H9 (cell line): Measurements from ENCODE around the gene CYRIA. TPM values are rescaled to one million over a fixed set of nuclear protein-coding genes. Genes with fewer than 3 reads are reported as not detected.

Experiments used
- DNase-seq: peaks from one replicate; pipeline ENCODE4 v3.0.0-alpha.2; 2017
- H2AFZ ChIP-seq: one replicate; pipeline ENCODE4 v1.6.1; 2013; ENCODE audit warnings: mild to moderate bottlenecking, low read length, control low read depth, moderate library complexity
- H2AK5ac ChIP-seq: 2 replicates; pipeline ENCODE4 v1.6.1; 2013; ENCODE audit warnings: low read length, control low read depth, mixed read lengths; ENCODE audit not compliant: insufficient read length
- H2BK120ac ChIP-seq: one replicate; pipeline ENCODE4 v1.6.1; 2013; ENCODE audit warnings: low read depth, mild to moderate bottlenecking, low read length, control low read depth, inconsistent platforms; ENCODE audit not compliant: poor library complexity, severe bottlenecking
- H2BK12ac ChIP-seq: 2 replicates; pipeline ENCODE4 v1.6.1; 2013; ENCODE audit warnings: low read length, control low read depth, mixed read lengths, low read depth; ENCODE audit not compliant: insufficient read length
- H2BK15ac ChIP-seq: 2 replicates; pipeline ENCODE4 v1.6.1; 2013; ENCODE audit warnings: low read depth, low read length, control low read depth
- H2BK20ac ChIP-seq: one replicate; pipeline ENCODE4 v1.6.1; 2013; ENCODE audit warnings: low read depth, mild to moderate bottlenecking, low read length, control low read depth, inconsistent platforms; ENCODE audit not compliant: poor library complexity, severe bottlenecking
- H2BK5ac ChIP-seq: 2 replicates; pipeline ENCODE4 v1.6.1; 2013; ENCODE audit warnings: low read length, control low read depth, mixed read lengths; ENCODE audit not compliant: insufficient read length
- H3K14ac ChIP-seq: 2 replicates; pipeline ENCODE4 v1.6.1; 2013; ENCODE audit warnings: low read length, control low read depth; ENCODE audit not compliant: insufficient read depth
- H3K18ac ChIP-seq: 2 replicates; pipeline ENCODE4 v1.6.1; 2013; ENCODE audit warnings: low read depth, mild to moderate bottlenecking, mixed read lengths, low read length, control low read depth; ENCODE audit not compliant: insufficient read length
- H3K23ac ChIP-seq: 2 replicates; pipeline ENCODE4 v1.6.1; 2013; ENCODE audit warnings: low read length, control low read depth, mixed read lengths, low read depth; ENCODE audit not compliant: insufficient read length
- H3K23me2 ChIP-seq: 2 replicates; pipeline ENCODE4 v1.6.1; 2013; ENCODE audit warnings: low read depth, mild to moderate bottlenecking, mixed read lengths, low read length, control low read depth; ENCODE audit not compliant: insufficient read length, poor library complexity, severe bottlenecking
- H3K27ac ChIP-seq: 2 replicates; pipeline ENCODE4 v1.5.1; 2013; ENCODE audit warnings: low read length, control low read depth, mixed read lengths, low read depth; ENCODE audit not compliant: insufficient read length
- H3K27me3 ChIP-seq: 2 replicates; pipeline ENCODE4 v1.6.1; 2013; ENCODE audit warnings: low read length, control low read depth, inconsistent platforms; ENCODE audit not compliant: insufficient read depth
- H3K4ac ChIP-seq: 2 replicates; pipeline ENCODE4 v1.6.1; 2013; ENCODE audit warnings: low read depth, mild to moderate bottlenecking, control low read depth, inconsistent platforms, low read length, moderate library complexity
- H3K4me1 ChIP-seq: 2 replicates; pipeline ENCODE4 v1.6.1; 2013; ENCODE audit warnings: low read length, control low read depth, inconsistent platforms; ENCODE audit not compliant: insufficient read depth
- H3K4me2 ChIP-seq: 2 replicates; pipeline ENCODE4 v1.6.1; 2013; ENCODE audit warnings: low read length, control low read depth, mixed read lengths; ENCODE audit not compliant: insufficient read length, insufficient read depth
- H3K56ac ChIP-seq: 2 replicates; pipeline ENCODE4 v1.6.1; 2013; ENCODE audit warnings: low read depth, mild to moderate bottlenecking, mixed read lengths, low read length, control low read depth; ENCODE audit not compliant: insufficient read length
- H3K79me1 ChIP-seq: 2 replicates; pipeline ENCODE4 v1.6.1; 2013; ENCODE audit warnings: low read depth, mild to moderate bottlenecking, moderate library complexity, low read length, control low read depth, inconsistent platforms; ENCODE audit not compliant: insufficient read depth, poor library complexity, severe bottlenecking
- H3K79me2 ChIP-seq: 2 replicates; pipeline ENCODE4 v1.6.1; 2013; ENCODE audit warnings: low read length, control low read depth, inconsistent platforms; ENCODE audit not compliant: insufficient read depth
- H3K9ac ChIP-seq: 2 replicates; pipeline ENCODE4 v1.6.1; 2013; ENCODE audit warnings: low read length, control low read depth, mixed read lengths; ENCODE audit not compliant: insufficient read length; ENCODE audit errors: extremely low read depth
- H3K9me3 ChIP-seq: one replicate; pipeline ENCODE4 v1.6.1; 2013; ENCODE audit warnings: low read depth, low read length, inconsistent platforms; ENCODE audit not compliant: control insufficient read depth
- H3T11ph ChIP-seq: one replicate; pipeline ENCODE4 v1.6.1; 2013; ENCODE audit warnings: mild to moderate bottlenecking, low read length, control low read depth, inconsistent platforms
- H4K20me1 ChIP-seq: one replicate; pipeline ENCODE4 v1.6.1; 2013; ENCODE audit not compliant: control insufficient read depth, insufficient read length, insufficient read depth
- H4K5ac ChIP-seq: 2 replicates; pipeline ENCODE4 v1.6.1; 2013; ENCODE audit warnings: low read depth, mild to moderate bottlenecking, mixed read lengths, low read length, control low read depth; ENCODE audit not compliant: insufficient read length
- H4K8ac ChIP-seq: replicated peaks from 2 replicates; pipeline ENCODE4 v1.6.1; 2013; ENCODE audit warnings: low read length, control low read depth, mixed read lengths, low read depth; ENCODE audit not compliant: insufficient read length
- H4K91ac ChIP-seq: 2 replicates; pipeline ENCODE4 v1.6.1; 2013; ENCODE audit warnings: low read depth, mild to moderate bottlenecking, moderate library complexity, mixed read lengths, low read length, control low read depth; ENCODE audit not compliant: insufficient read length
- H3K27ac Mint-ChIP-seq, 3 experiments: 2 replicates in 2 of 3; 3 replicates in 1 of 3; pipeline ENCODE4 v1.8.0; 2020 to 2021; ENCODE audit warnings: mixed read lengths in 3 of 3, mild to moderate bottlenecking in 1 of 3, moderate library complexity in 1 of 3
- H3K27me3 Mint-ChIP-seq: 2 replicates; pipeline ENCODE4 v1.8.0; 2021; ENCODE audit warnings: low read depth, mild to moderate bottlenecking, moderate library complexity, mixed read lengths
- H3K36me3 Mint-ChIP-seq, 3 experiments: 2 replicates in 2 of 3; 3 replicates in 1 of 3; pipeline ENCODE4 v1.8.0; 2020 to 2021; ENCODE audit warnings: low read depth in 3 of 3, mixed read lengths in 3 of 3; ENCODE audit not compliant: insufficient read depth in 1 of 3
- H3K4me1 Mint-ChIP-seq, 2 experiments: 2 replicates each; pipeline ENCODE4 v1.8.0; 2020; ENCODE audit warnings: mixed read lengths in 2 of 2
- H3K4me3 Mint-ChIP-seq, 2 experiments: 2 replicates in 1 of 2; 3 replicates in 1 of 2; pipeline ENCODE4 v1.8.0; 2020 to 2021; ENCODE audit warnings: mild to moderate bottlenecking in 2 of 2, mixed read lengths in 2 of 2, moderate library complexity in 1 of 2
- H3K9me3 Mint-ChIP-seq, 2 experiments: 2 replicates in 1 of 2; 3 replicates in 1 of 2; pipeline ENCODE4 v1.8.0; 2020; ENCODE audit warnings: mild to moderate bottlenecking in 2 of 2, mixed read lengths in 2 of 2, moderate library complexity in 1 of 2
- CTCF ChIP-seq: fragments of 200-600 bp; sonication (generic); conservative IDR thresholded peaks from 3 replicates; pipeline ENCODE4 v1.8.0; 2021; ENCODE audit warnings: antibody characterized with exemption, mild to moderate bottlenecking
- WGBS: extraction: QIAGEN DNeasy Blood & Tissue Kit; methylation state at CpG from one replicate; pipeline ENCODE4 v1.1.7; 2013; ENCODE audit warnings: missing lambda C conversion rate, low lambda C conversion rate, mixed read lengths; ENCODE audit not compliant: insufficient read length; ENCODE audit errors: extremely low coverage; 5-methylcytosine and 5-hydroxymethylcytosine counted together
- total RNA-seq: library from RNA; stranded (reverse); gene quantifications from 2 replicates; pipeline ENCODE4 v1.2.1, GENCODE V29; 2021

The CYRIA gene
- total RNA-seq, 1 experiment from 2014 or later, result 2.3 TPM

- Histone ChIP-seq H3K18ac (no peak overlapping the region), H3K23me2 (no peaks in the 10 kb centered on the region), H3K79me2 (no peaks in the 10 kb centered on the region), H2BK15ac (no peak overlapping the region), H3K9me3 (no peaks in the 10 kb centered on the region), H3K4me1 (peaks cover 2% of the 10 kb centered on the region), H3K27me3 (no peaks in the 10 kb centered on the region; the same call in 1 of the 2 replicates), H4K8ac (no peak overlapping the region), H3K56ac (no peak overlapping the region), H3K79me1 (no peaks in the 10 kb centered on the region), H3K4ac (no peak overlapping the region), H3K23ac (no peak overlapping the region), H4K91ac (no peak overlapping the region), H2BK5ac (no peak overlapping the region), H4K5ac (no peak overlapping the region), H2AFZ (no peak overlapping the region), H3K27ac (no peak overlapping the region), H3K14ac (no peak overlapping the region), H2BK20ac (no peak overlapping the region), H3K4me2 (no peak overlapping the region), H2BK12ac (no peak overlapping the region), H2AK5ac (no peak overlapping the region), H3T11ph (no peak overlapping the region), H4K20me1 (no peaks in the 10 kb centered on the region), H2BK120ac (no peak overlapping the region), H3K9ac (no peak overlapping the region)
- Mint-ChIP-seq H3K4me3 (no peak overlapping the region), H3K9me3 (no peaks in the 10 kb centered on the region), H3K4me1 (peaks cover 26 to 28% of the 10 kb centered on the region in 2 experiments), H3K27me3 (peaks cover 8% of the 10 kb centered on the region; the same call in 1 of the 2 replicates), H3K36me3 (peaks cover 0 to 3% (median 0%) of the 10 kb centered on the region in 3 experiments; a peak in 2 of 7 replicates), H3K27ac (no peak overlapping the region; a peak in 1 of 7 replicates)
- TF ChIP-seq CTCF, result no peak
- DNase-seq, result no peak
- no CpG with 5 or more reads among the region's 15 CpGs for WGBS
Measured at GRCh38 chr2:16635791-16636699, 29.6 kb downstream of the CYRIA start.
